Testis (tissue), 3 donors: Measurements from ENCODE around the gene GRK1. TPM values are rescaled to one million over a fixed set of nuclear protein-coding genes. Genes with fewer than 3 reads are reported as not detected.

Source experiments
- DNase-seq: peaks from one replicate; pipeline ENCODE4 v3.0.0-alpha.2; 2019
- H3K27ac ChIP-seq, 2 donors: fragments of 200-600 bp; sonication (generic); one replicate each; pipeline ENCODE4 v1.5.1; 2019
- H3K27me3 ChIP-seq: fragments of 200-600 bp; sonication (generic); one replicate; pipeline ENCODE4 v1.5.1; 2019
- H3K36me3 ChIP-seq: fragments of 200-600 bp; sonication (generic); one replicate; pipeline ENCODE4 v1.5.1; 2017; ENCODE audit warnings: low read depth; ENCODE audit errors: missing control alignments
- H3K4me1 ChIP-seq: fragments of 200-600 bp; sonication (generic); one replicate; pipeline ENCODE4 v1.5.1; 2019
- H3K4me3 ChIP-seq, 2 donors: fragments of 200-600 bp; sonication (generic); one replicate each; pipeline ENCODE4 v1.5.1; 2017 to 2019
- H3K9me3 ChIP-seq: fragments of 200-600 bp; sonication (generic); one replicate; pipeline ENCODE4 v1.5.1; 2017
- CTCF ChIP-seq, 3 experiments: fragments of 450-650 bp in 2 of 3; fragments of 200-600 bp in 1 of 3; sonication (generic) in 1 of 3; IDR thresholded peaks; one replicate each; pipeline ENCODE4 v1.5.1; 2016 to 2019; ENCODE audit warnings: antibody characterized with exemption in 3 of 3, mild to moderate bottlenecking in 2 of 3, moderate library complexity in 1 of 3
- POLR2A ChIP-seq: fragments of 450-650 bp; IDR thresholded peaks from one replicate; pipeline ENCODE4 v1.6.1; 2017; ENCODE audit warnings: antibody characterized with exemption, mild to moderate bottlenecking, moderate library complexity
- WGBS, 2 donors: methylation state at CpG; one replicate each; pipeline ENCODE4 v1.1.5; 2018; 5-methylcytosine and 5-hydroxymethylcytosine counted together
- intact Hi-C: fragments of 100-400 bp; cut with DNase I; formaldehyde crosslinking; loops from one replicate; pipeline ENCODE4 v1.15.1; 2023; ENCODE audit warnings: low total_unique reads
- polyA plus RNA-seq: library from polyadenylated mRNA; stranded (reverse); fragments of 350-450 nt; fragmentation: Illumina TruSeq; extraction: RNeasy Lipid Tissue Mini Kit (QIAGEN cat#74804); gene quantifications from one replicate; pipeline ENCODE4 v1.2.3, GENCODE V29; 2014; ENCODE audit warnings: low read depth, low replicate concordance; ENCODE audit not compliant: insufficient read depth
- total RNA-seq, 2 donors: library from RNA; depleted of rRNA; stranded (reverse); fragments of >200 nt; gene quantifications; one replicate each; pipeline ENCODE4 v1.2.3, GENCODE V29; 2016

The GRK1 gene
- total and polyA plus RNA-seq, 3 donors from 2014 or later: 0.55 to 2.1 (median 0.87) TPM

- Histone ChIP-seq H3K36me3 (no peaks in the 10 kb centered on the region), H3K9me3 (no peaks in the 10 kb centered on the region), H3K4me3 (no peak overlapping the region), H3K4me1 (no peaks in the 10 kb centered on the region), H3K27me3 (no peaks in the 10 kb centered on the region), H3K27ac (no peak overlapping the region)
- DNase-seq: no peak
- intact Hi-C loops: no loop called here
- 89 to 93% methylated on average over 3 to 32 of the region's 32 CpGs for WGBS, 2 donors
- no peak for TF ChIP-seq CTCF (IDR thresholded peaks at IDR 0.05)
Measured at GRCh38 chr13:113731192-113732175, 64.5 kb downstream of the GRK1 start.

- no peak overlapping the region for H3K4me3 ChIP-seq
- H3K4me1 ChIP-seq: no peaks in the 10 kb centered on the region
- no peak overlapping the region for H3K27ac ChIP-seq
- H3K36me3 ChIP-seq: no peaks in the 10 kb centered on the region
- TF ChIP-seq POLR2A (no peak), CTCF (IDR thresholded peaks at IDR 0.05) (no peak)
- H3K27me3 ChIP-seq: no peaks in the 10 kb centered on the region
- intact Hi-C loops: no loop called here
- WGBS, 2 donors: 74% methylated on average over 14 to 29 of the region's 29 CpGs
- H3K9me3 ChIP-seq: no peaks in the 10 kb centered on the region
- no peak for DNase-seq
Measured at GRCh38 chr13:113732176-113732960, 65.3 kb downstream of the GRK1 start.

- Histone ChIP-seq H3K27ac (no peak overlapping the region), H3K9me3 (no peaks in the 10 kb centered on the region), H3K4me3 (no peak overlapping the region), H3K36me3 (no peaks in the 10 kb centered on the region), H3K27me3 (no peaks in the 10 kb centered on the region), H3K4me1 (no peaks in the 10 kb centered on the region)
- TF ChIP-seq CTCF (IDR thresholded peaks at IDR 0.05): no peak
- no peak for TF ChIP-seq POLR2A
- intact Hi-C loops: no loop called here
- DNase-seq: no peak
- 77 to 78% methylated on average over 39 to 55 of the region's 55 CpGs for WGBS, 2 donors
Measured at GRCh38 chr13:113732961-113733950, 66.2 kb downstream of the GRK1 start.

- TF ChIP-seq POLR2A (no peak), CTCF (IDR thresholded peaks at IDR 0.05) (no peak)
- Histone ChIP-seq H3K27ac (no peak overlapping the region), H3K27me3 (no peaks in the 10 kb centered on the region), H3K4me3 (no peak overlapping the region), H3K36me3 (no peaks in the 10 kb centered on the region), H3K9me3 (no peaks in the 10 kb centered on the region), H3K4me1 (no peaks in the 10 kb centered on the region)
- DNase-seq: no peak
- WGBS, 2 donors: 81 to 83% methylated on average over 25 to 26 of the region's 26 CpGs
- intact Hi-C loops: no loop called here
Measured at GRCh38 chr13:113734099-113734825, 67.2 kb downstream of the GRK1 start.
